Suppressor macrophage treated with lipopolysaccharide for 1 hour (primary cell): ENCODE results near the gene DEFB132.
"Not testable (repeated sequence)": the region's sequence is repeated elsewhere in the genome, so short reads cannot be mapped to it uniquely, and the experiment has no call there.

Experiments
- DNase-seq, 3 donors: peaks; one replicate each; pipeline ENCODE4 v3.0.0-alpha.2; 2020 to 2022

DEFB132 gene

DNA sequence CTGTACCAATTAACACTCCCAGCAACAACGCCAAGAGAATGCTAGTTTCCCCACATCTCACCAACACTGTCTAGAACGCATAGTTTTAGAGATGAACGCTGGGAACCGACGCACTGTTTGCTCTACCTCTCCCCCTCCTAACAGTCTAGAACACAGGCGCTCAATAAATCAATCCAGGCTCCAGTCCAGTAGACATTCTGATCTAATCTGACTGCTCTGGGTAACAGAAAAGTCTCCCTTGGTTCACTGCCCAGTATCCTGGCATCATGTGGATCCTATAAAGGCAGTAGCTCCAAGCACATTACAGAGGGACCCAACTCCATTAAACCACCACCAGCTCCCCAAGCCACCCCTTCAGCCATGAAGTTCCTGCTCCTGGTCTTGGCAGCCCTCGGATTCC, at the start of gene DEFB132:
Gene DEFB132 (plus strand): TSS at position 306 of the 400 bp plus-strand sequence. CDS start 55 bp downstream, at position 361.
- DNase-seq = no peak

DNA sequence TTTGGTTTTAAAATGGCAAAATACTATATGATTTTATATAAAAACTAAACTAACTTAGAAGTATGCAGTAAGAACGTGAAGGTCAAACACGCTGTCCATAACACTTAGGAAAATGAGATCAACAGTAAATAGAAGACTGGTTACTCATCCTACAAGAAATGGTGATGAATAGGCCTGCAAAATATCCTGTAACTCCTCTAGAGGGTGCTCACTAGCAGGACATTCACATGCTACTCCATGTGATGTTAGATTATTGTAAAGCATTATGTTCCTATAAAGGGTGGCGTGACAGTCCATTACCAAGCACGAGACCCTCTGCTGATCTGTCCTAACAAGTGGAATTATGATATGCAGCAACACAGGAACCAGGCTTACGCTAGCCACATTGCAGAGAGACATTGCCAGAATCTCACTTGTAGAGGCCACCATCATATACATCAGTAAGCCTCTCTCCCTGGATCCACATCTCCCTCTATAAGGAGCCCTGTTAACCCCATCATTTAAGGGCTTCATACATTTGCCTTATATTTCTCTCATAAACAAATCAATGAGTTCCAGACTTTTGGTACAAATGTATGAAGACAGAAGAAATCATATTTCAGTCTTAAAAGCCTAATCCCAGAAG, 48.5 kb upstream of the DEFB132 start:
- peak; percentile 56 to 81 (median 74) for DNase-seq

DNA sequence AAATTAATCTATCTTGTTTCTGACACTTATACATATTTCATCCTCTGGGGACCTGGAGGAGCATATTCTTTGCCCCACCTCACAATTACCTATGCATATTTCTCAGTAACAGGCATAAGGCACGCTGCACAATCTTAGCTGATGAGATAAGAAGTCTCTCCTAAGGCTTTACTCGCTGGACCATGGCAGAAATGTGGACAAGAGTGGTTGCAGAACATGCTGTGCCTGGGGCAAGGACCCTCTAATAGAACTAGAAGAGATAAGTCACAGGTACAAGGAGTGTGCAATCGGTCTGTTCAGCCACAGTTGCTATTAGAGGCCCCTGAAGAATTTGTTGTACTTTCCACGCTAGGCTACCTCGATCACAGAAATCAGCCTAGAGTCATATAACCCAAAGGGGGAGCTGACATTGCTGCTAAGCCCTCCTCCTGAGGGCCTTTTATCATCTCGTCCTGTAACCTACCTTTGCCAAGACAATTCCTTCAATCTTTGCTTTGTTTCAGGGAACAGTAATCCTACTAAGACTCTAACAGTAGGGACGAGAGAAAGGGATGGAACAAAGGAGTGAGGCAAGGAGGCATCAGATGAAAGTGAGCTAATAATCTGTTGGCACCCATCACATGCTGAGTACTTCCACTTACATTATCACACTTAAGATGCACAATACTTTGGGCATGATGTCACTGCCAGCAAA, 46.6 kb upstream of the DEFB132 start:
- no peak for DNase-seq

DNA sequence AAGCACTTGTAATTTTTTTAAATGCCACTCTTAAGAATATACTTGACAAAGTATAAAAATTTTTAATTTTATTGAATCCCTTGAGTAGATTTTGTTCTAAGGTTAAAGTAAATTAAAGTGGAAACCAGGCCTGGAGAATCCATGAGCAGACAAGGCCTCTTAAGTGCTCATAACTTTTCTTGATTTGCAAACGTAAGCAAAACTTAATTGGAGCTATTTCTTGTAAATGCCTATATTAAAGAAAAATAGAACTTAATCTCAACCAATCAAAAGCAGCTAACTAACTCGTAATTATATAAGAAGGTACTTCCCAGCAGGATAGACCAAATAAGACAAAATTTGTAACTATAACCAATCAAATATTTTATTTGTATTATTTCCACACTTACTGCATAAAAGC, 43.1 kb upstream of the DEFB132 start:
- no peak for DNase-seq

DNA sequence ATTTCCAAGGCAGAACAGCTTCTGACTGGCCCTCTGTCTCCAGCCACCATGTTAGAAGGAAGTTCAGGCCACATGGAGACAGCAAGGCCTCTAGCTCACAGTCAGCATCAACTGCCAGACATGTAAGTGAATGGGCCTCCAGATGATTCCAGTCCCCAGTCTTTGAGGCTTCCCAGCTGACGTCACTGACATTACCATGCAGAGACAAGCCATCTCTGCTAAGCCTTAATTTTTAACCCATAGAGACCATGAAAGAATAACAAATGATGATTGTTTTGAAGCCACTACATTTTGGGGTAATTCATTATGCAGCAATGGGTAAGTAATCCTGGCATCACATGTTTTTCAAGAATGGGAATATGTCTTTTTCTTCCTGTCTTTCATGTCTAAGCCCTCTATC, 41.7 kb upstream of the DEFB132 start:
- DNase-seq = no peak

DNA sequence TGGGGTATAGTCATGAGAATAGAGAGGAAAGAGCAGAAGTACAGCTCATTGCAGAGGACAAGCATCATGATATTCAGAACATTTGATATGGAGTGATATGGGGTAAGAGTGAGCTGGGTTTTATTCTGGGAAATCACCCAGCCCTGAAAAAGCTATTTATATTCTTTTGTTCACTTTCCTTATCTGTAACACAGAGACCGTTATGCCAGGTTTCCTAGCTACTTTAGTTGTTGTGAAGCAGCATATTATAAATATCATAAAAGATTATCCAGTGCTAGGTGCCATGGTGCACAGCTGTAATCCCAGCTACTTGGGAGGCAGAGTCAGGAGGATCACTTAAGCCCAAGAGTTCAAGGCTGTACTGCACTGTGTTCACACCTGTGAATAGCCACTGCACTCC, 40.3 kb upstream of the DEFB132 start:
- no peak for DNase-seq

DNA sequence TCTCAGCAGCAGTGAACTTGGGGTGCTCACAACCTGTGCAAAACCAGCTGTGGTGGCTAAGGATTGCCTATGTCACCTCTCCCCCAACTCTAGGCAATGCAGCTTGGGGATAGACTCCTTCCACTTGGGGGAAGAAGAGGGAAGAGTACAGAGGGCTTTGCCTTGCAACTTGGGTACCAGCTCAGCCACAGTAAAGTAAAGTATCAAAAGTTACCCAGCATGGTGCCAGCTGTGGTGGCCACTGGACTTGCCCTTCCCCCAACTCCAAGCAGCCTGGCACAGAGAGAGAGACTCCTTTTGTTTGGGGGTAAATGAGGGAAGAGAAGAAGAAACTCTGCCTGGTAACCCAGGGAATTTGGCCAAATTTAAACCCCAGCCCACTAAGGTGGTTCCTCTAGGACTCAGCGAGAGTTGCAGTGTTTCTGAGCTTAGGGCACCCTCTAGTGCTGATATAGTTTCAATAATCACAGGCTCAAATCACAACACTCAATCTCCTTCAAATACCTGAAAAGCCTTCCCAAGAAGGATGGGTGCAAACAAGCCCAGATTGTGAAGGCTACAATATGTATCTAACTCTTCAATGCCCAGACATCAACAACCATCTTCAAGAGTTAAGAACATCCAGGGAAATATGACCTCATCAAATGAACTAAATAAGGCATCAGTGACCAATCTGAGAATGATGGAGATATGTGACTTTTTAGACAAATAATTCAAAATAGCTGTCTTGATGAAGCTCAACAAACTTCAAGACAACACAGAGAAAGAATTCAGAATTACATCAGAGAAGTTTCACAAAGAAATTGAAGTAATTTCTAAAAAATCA, 38.0 kb upstream of the DEFB132 start:
- peak in 1 of 3 donors; percentile 8 for DNase-seq

DNA sequence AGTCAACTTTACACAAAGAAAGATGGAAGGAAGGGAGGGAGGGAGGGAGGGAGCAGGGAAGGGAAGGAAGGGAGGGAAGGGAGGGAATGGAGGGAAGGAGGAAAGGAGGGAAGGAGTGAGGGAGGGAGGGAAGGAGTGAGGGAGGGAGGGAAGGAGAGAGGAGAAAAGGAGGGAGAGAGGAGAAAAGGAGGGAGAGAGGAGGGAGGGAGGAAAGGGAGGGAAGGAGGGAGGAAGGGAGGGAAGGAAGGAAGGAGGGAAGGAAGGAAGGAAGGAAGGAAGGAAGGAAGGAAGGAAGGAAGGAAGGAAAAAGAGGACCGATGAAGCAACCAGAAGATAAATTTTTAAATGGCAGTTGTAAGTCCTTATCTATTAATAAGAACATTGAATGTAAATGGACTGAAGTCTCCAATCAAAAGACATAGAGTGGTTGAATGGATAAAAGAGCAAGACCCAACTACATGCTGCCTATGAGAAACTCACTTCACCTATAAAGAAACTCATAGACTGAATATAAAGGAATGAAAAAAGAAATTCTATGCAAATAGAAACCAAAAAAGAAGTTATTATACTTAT, 36.2 kb upstream of the DEFB132 start:
- DNase-seq = no peak

DNA sequence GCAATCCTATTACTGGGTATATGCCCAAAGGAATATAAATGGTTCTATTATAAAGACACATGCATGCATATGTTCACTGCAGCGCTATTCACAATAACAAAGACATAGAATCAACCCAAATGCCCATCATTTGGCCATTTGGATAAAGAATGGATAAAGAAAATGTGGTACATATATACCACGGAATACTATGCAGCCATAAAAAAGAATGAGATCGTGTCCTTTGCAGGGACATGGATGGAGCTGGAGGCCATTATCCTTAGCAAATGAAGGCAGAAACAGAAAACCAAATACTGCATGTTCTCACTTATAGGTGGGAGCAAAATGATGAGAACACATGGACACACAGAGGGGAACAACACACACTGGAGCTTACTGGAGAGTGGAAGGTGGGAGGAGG, 31.6 kb upstream of the DEFB132 start:
- DNase-seq = not testable (repeated sequence)

GRCh38 chr20:226958-227357, 30.6 kb upstream of the DEFB132 start, which contains the start of gene DEFB129:
DEFB129 (plus strand) TSS chr20:227258; CDS start chr20:227289, 31 bp downstream.
- DNase-seq = no peak

GRCh38 chr20:227439-228105, 30.0 kb upstream of the DEFB132 start:
- peak; percentile 41 to 58 (median 49) for DNase-seq

GRCh38 chr20:235891-236290, 21.6 kb upstream of the DEFB132 start:
- peak in 1 of 3 donors; percentile 25 for DNase-seq

- DNase-seq = peak; percentile 92 to 94 (median 93)
Observed at GRCh38 chr20:237489-237888, 20.0 kb upstream of the DEFB132 start.

DNA sequence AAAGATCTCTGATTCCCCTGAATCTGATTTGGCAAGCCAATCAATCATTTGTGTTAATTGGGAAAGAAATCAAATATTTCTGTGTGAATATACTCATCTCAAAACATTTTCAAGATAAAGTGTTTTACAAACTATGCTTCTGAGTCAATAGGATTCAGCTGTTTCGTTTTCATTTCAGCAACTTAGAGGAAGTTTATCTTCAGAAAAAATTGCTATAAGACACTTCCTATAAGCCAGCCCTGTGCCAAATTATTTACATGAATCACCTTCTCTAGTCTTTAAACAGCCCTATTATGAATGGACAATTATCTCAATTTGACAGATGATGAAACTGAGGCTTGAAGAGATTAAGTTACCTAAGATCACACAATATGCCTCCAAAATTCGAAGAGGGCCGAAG, 19.6 kb upstream of the DEFB132 start:
- DNase-seq = peak; percentile 63 to 91 (median 87)

DNA sequence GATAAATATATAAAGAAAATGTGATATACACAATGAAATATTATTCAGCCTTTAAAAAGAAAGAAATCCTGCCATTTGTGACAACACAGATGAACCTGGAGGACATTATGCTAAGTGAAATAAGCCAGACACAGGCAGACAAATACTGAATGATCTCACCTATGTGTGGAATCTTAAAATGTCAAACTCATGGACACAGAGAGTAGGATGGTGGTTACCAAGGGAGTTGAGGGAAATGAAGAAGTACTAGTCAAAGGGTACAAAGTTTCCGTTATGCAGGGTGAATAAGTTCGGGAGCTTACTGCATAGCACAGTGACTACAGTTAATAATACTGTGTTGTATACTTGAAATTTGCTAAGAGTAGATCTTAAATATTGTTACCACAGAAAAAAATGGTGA, 14.6 kb upstream of the DEFB132 start:
- DNase-seq = peak in 1 of 3 donors; percentile 36

DNA sequence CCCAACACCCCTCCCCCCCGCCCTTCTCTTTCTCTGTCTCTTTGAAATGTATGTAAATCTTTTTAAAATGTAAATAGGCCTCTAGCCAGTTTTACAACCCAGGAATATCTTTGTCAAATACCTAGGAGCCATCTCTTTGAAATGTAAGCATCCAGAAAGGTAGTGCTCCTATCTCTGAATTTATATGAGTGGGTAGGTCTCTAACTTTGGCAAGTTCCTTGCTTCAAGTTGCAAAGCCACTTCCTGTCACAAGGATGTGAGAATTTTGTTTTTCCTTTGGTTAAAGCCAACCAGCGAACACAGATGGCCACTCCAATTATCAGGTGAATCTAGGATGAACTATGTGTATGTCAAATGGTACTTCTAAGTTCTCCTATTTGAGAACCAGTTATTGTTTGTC, 6.2 kb upstream of the DEFB132 start:
- DNase-seq = no peak

DNA sequence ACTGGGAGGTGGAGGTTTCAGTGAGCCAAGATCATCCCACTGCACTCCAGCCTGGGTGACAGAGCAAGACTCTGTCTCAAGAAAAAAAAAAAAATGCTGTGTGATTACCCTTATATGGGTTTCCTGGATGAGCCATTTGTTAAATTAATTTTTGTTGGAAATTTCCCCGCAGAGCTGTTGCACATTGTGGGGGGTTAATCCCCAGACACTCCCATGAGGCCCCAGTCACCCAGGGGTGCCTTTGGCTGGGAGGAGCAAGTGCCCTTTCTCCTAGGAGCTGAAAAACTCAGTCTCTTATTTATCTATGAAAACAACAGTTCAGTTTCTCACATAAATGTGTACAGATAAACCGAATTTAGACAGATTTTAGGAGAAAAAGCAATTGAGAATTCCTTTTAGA, 4.7 kb upstream of the DEFB132 start:
- DNase-seq = no peak

GRCh38 chr20:253447-253846, 4.1 kb upstream of the DEFB132 start:
- not testable (repeated sequence) for DNase-seq

DNA sequence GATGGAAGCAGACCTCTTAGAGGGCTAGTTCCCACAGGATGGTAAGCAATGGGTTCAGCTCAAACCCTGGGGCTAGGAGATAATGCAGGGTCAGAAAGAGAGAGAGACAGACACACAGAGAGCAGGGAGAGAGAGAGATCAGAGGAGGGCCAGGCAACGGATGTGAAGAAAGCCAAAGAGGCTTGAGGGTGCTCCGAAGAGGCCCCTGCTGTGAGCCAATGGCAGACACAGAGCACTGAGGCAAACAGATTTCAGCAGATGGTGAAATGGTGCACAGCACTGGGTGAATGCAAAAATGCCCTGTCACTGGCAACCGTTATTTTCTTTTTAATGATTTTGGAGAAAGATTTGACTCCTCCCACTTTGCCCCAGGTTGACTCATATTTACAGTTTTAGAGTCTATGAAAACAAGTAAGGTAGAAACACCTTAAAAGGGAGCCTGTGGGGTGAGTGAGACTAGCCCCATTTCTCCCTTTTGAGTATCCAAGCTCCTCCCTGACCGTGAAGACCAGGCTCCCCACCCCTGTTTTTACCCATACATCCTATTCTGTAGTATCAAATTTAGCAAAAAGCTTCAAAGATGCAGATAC, 840 bp downstream of the DEFB132 start:
- no peak for DNase-seq

- DNase-seq = no peak
Observed at GRCh38 chr20:258963-259362, 1.4 kb downstream of the DEFB132 start.

DNA sequence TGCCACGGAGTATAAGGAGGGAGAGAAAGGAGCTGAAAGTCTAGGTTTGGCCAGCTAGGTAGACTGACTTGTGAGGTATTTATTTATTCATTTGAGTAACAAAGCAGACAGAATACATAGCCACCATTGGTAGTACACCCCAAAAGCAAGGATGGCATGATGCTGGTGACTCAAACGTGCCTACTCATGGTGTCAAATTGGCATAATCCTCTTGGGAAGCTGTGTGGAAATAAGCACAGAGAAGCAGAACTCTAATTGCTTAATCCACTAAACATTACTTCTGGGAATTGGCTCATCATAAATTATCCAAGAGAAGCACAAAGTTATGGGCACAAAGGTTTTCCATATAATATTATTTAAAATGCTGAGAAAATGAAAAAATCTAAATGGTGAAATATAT, 2.5 kb downstream of the DEFB132 start:
- DNase-seq = peak; percentile 48 to 68 (median 56)

GRCh38 chr20:263701-264100, 6.2 kb downstream of the DEFB132 start:
- no peak for DNase-seq
